Liver (tissue), 3 donors: Measurements from ENCODE around the gene FBLN1.

Source experiments
- EGR1 ChIP-seq, 2 donors: IDR thresholded peaks; 2 replicates each; pipeline ENCODE4 v1.6.1; 2016 to 2018; ENCODE audit warnings: antibody characterized with exemption in 2 of 2, low read depth in 2 of 2
- FOXA1 ChIP-seq: IDR thresholded peaks from 2 replicates; pipeline ENCODE4 v1.6.1; 2016; ENCODE audit warnings: antibody characterized with exemption
- GABPA ChIP-seq, 2 donors: IDR thresholded peaks in 1 of 2; conservative IDR thresholded peaks in 1 of 2; 2 replicates each; pipeline ENCODE4 v1.6.1; 2016; ENCODE audit warnings: antibody characterized with exemption in 2 of 2, mild to moderate bottlenecking in 1 of 2, moderate library complexity in 1 of 2
- HNF4G ChIP-seq: IDR thresholded peaks from 2 replicates; pipeline ENCODE4 v1.6.1; 2016; ENCODE audit warnings: antibody characterized with exemption
- JUND ChIP-seq, 2 donors: IDR thresholded peaks; 2 replicates each; pipeline ENCODE4 v1.6.1; 2016; ENCODE audit warnings: antibody characterized with exemption in 2 of 2
- RAD21 ChIP-seq, 2 donors: IDR thresholded peaks; 2 replicates each; pipeline ENCODE4 v1.6.1; 2016; ENCODE audit warnings: antibody characterized with exemption in 2 of 2, mild to moderate bottlenecking in 2 of 2
- SP1 ChIP-seq: IDR thresholded peaks from 2 replicates; pipeline ENCODE4 v1.6.1; 2018; ENCODE audit warnings: antibody characterized with exemption, mild to moderate bottlenecking
- TAF1 ChIP-seq: conservative IDR thresholded peaks from 2 replicates; pipeline ENCODE4 v1.6.1; 2016; ENCODE audit warnings: antibody characterized with exemption, mild to moderate bottlenecking
- YY1 ChIP-seq: IDR thresholded peaks from 2 replicates; pipeline ENCODE4 v1.6.1; 2016; ENCODE audit warnings: antibody characterized with exemption, mild to moderate bottlenecking
- TF ChIP-seq, protein P1 (sequence below): fragments of 150-350 bp; IDR thresholded peaks from 2 replicates; pipeline ENCODE4 v1.5.1; 2017; ENCODE audit warnings: improper control_type of control experiment, low read depth, low read length; ENCODE audit not compliant: missing input control
- TF ChIP-seq, protein P2 (sequence below): IDR thresholded peaks from 2 replicates; pipeline ENCODE4 v1.6.1; 2016; ENCODE audit warnings: antibody characterized with exemption, mild to moderate bottlenecking
- TF ChIP-seq, protein P3 (sequence below): IDR thresholded peaks from 2 replicates; pipeline ENCODE4 v1.6.1; 2016; ENCODE audit warnings: antibody characterized with exemption
- TF ChIP-seq, protein P4 (sequence below): IDR thresholded peaks from 2 replicates; pipeline ENCODE4 v1.6.1; 2016; ENCODE audit warnings: antibody characterized with exemption
- TF ChIP-seq, protein P5 (sequence below): IDR thresholded peaks from 2 replicates; pipeline ENCODE4 v1.6.1; 2016; ENCODE audit warnings: antibody characterized with exemption
- donor health status: healthy.
- donor health status: healthy.

DNA sequence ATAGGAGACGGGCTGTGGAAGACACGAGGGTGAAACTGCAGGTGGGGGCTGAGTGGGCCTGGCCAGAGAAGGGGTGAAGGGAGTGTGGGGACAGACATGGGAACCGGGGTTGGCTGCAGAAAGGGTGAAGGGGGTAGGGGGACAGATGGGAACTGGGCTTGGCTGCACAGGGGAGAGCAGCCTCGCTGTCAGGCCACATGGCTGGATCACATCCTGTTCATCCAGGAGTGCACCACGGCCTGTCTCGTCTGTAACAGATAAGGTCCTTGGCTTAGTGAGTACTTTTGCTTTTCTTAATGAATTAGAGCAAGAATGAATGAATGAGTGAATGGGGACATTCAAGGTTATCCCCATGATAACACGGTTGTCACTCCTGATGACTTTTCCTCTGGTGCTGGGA, 13.5 kb downstream of the FBLN1 start:
- TF ChIP-seq, protein P1, sequence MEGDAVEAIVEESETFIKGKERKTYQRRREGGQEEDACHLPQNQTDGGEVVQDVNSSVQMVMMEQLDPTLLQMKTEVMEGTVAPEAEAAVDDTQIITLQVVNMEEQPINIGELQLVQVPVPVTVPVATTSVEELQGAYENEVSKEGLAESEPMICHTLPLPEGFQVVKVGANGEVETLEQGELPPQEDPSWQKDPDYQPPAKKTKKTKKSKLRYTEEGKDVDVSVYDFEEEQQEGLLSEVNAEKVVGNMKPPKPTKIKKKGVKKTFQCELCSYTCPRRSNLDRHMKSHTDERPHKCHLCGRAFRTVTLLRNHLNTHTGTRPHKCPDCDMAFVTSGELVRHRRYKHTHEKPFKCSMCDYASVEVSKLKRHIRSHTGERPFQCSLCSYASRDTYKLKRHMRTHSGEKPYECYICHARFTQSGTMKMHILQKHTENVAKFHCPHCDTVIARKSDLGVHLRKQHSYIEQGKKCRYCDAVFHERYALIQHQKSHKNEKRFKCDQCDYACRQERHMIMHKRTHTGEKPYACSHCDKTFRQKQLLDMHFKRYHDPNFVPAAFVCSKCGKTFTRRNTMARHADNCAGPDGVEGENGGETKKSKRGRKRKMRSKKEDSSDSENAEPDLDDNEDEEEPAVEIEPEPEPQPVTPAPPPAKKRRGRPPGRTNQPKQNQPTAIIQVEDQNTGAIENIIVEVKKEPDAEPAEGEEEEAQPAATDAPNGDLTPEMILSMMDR, result no peak
- TF ChIP-seq, protein P2, sequence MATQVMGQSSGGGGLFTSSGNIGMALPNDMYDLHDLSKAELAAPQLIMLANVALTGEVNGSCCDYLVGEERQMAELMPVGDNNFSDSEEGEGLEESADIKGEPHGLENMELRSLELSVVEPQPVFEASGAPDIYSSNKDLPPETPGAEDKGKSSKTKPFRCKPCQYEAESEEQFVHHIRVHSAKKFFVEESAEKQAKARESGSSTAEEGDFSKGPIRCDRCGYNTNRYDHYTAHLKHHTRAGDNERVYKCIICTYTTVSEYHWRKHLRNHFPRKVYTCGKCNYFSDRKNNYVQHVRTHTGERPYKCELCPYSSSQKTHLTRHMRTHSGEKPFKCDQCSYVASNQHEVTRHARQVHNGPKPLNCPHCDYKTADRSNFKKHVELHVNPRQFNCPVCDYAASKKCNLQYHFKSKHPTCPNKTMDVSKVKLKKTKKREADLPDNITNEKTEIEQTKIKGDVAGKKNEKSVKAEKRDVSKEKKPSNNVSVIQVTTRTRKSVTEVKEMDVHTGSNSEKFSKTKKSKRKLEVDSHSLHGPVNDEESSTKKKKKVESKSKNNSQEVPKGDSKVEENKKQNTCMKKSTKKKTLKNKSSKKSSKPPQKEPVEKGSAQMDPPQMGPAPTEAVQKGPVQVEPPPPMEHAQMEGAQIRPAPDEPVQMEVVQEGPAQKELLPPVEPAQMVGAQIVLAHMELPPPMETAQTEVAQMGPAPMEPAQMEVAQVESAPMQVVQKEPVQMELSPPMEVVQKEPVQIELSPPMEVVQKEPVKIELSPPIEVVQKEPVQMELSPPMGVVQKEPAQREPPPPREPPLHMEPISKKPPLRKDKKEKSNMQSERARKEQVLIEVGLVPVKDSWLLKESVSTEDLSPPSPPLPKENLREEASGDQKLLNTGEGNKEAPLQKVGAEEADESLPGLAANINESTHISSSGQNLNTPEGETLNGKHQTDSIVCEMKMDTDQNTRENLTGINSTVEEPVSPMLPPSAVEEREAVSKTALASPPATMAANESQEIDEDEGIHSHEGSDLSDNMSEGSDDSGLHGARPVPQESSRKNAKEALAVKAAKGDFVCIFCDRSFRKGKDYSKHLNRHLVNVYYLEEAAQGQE, result no peak
- TF ChIP-seq HNF4G, result no peak
- TF ChIP-seq RAD21 (IDR thresholded peaks at IDR 0.05), result no peak
- TF ChIP-seq TAF1, result no peak
- no peak for TF ChIP-seq GABPA (IDR thresholded peaks at IDR 0.05 in 1 of 2, conservative IDR thresholded peaks at IDR 0.05 in 1 of 2)
- TF ChIP-seq EGR1 (IDR thresholded peaks at IDR 0.05; ENCODE audit: low read depth in 2 of 2), result no peak
- TF ChIP-seq, protein P3, sequence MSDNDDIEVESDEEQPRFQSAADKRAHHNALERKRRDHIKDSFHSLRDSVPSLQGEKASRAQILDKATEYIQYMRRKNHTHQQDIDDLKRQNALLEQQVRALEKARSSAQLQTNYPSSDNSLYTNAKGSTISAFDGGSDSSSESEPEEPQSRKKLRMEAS, result no peak
- no peak for TF ChIP-seq FOXA1
- no peak for TF ChIP-seq YY1
- TF ChIP-seq, protein P4, sequence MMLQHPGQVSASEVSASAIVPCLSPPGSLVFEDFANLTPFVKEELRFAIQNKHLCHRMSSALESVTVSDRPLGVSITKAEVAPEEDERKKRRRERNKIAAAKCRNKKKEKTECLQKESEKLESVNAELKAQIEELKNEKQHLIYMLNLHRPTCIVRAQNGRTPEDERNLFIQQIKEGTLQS, result no peak
- TF ChIP-seq, protein P5, sequence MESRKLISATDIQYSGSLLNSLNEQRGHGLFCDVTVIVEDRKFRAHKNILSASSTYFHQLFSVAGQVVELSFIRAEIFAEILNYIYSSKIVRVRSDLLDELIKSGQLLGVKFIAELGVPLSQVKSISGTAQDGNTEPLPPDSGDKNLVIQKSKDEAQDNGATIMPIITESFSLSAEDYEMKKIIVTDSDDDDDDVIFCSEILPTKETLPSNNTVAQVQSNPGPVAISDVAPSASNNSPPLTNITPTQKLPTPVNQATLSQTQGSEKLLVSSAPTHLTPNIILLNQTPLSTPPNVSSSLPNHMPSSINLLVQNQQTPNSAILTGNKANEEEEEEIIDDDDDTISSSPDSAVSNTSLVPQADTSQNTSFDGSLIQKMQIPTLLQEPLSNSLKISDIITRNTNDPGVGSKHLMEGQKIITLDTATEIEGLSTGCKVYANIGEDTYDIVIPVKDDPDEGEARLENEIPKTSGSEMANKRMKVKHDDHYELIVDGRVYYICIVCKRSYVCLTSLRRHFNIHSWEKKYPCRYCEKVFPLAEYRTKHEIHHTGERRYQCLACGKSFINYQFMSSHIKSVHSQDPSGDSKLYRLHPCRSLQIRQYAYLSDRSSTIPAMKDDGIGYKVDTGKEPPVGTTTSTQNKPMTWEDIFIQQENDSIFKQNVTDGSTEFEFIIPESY, result no peak
- no peak for TF ChIP-seq JUND (IDR thresholded peaks at IDR 0.05)
- TF ChIP-seq SP1, result no peak
